GM12872 (cell line): ENCODE measurements around the gene LEMD2.

Experiments used
- TF ChIP-seq, protein P1 (sequence below): IDR thresholded peaks from 3 replicates; pipeline ENCODE4 v1.5.1; 2011; ENCODE audit warnings: low read depth, mild to moderate bottlenecking, low read length, moderate library complexity; ENCODE audit not compliant: insufficient read depth

The LEMD2 gene

DNA sequence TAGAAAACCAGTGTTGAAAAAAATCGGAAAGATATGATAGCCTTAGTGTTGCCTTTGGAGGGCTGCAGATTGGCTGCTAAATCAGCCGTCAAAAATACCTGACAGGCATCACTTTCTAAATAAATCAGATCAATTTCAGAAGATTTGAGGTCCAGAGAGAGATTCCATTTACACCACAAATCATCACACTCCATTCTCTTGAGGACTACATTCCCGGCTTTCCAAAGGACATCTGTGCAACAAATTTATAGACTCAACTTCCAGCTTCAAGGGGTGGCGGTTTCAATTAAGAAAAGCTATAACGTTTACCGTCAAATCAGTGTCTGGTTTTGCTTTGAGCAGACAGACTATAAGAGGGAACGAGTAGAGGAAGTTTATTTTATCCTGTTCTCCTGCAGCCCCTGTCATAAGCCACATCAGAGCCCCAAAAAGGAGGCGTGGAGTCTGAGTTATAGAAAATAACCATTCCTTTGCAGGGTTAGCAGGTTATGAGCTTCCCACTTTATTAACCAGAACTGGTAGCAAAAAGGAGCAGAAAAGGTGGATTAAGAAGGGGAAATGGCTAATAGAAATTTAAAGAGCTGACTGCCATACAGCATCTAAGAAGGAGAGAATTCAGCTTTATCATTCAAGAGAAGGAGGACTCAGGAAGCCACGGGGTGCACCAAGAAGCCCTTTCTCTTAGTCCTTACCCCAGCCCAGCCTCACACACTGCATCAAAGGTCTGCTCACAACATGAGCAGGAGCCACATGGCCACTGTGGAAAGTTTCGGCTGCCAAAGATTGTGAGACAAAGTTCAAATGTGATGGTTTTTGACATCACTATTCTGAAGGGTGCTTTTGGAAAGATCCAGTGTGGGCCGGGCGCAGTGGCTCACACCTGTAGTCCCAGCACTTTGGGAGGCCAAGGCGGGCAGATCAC, 64.6 kb downstream of the LEMD2 start:
- TF ChIP-seq, protein P1, sequence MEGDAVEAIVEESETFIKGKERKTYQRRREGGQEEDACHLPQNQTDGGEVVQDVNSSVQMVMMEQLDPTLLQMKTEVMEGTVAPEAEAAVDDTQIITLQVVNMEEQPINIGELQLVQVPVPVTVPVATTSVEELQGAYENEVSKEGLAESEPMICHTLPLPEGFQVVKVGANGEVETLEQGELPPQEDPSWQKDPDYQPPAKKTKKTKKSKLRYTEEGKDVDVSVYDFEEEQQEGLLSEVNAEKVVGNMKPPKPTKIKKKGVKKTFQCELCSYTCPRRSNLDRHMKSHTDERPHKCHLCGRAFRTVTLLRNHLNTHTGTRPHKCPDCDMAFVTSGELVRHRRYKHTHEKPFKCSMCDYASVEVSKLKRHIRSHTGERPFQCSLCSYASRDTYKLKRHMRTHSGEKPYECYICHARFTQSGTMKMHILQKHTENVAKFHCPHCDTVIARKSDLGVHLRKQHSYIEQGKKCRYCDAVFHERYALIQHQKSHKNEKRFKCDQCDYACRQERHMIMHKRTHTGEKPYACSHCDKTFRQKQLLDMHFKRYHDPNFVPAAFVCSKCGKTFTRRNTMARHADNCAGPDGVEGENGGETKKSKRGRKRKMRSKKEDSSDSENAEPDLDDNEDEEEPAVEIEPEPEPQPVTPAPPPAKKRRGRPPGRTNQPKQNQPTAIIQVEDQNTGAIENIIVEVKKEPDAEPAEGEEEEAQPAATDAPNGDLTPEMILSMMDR, result no peak

- TF ChIP-seq, protein P1, result no peak
These were observed 65.4 kb downstream of the LEMD2 start for GRCh38 chr6:33723371-33724085.

DNA sequence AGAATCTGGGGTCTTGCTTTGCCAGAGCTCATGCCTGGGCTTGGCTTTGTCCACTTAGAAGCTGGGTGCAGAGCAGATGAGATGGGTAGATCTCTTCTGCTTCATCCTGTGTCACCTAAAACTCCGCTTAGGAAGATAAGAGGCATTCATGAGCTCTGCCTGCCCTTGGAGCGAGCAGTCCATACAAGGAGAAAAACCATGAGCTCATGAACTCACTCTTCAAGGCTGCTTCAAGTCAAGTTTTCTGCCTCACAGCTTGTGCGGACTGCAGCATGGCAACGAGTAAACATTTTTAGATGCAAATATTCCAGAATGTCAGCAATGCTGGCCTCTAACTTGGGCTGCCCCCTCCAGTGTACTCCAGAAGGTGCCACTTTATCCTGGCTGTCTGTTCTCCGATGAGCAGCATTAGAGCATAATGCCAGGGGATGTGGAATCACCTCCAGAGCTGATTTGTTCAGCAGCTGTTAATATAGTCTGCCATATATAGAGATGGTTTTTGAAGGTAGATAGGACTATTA, 66.8 kb downstream of the LEMD2 start:
- TF ChIP-seq, protein P1, result no peak

DNA sequence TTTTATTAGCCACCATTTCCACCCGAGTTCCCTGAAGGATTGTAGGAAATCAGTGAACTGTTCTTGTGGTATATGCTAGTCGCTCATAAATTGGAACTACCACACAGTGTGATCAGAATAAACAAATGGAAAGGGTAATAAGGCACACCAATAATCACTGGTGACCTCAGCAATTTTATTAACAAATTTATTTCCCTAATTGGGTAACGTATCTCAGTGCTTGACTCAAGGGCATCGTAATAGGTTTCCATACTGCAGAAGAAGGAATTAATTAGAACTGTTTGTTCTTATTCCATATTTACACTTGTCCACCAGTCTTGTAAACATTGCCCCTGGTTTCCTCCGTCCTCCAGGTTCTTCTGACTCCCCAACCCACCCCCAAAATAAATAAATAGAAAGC, 67.4 kb downstream of the LEMD2 start:
- TF ChIP-seq, protein P1, result no peak
